Activated CD8-positive, alpha-beta T cell treated with anti-CD3 and anti-CD28 coated beads for 36 hours (primary cell): Measurements from ENCODE around the gene C2orf92. TPM values are rescaled to one million over a fixed set of nuclear protein-coding genes. Genes with fewer than 3 reads are reported as not detected.

Experiments used
- ATAC-seq: fragments of 200-7000 bp; cut with Tn5 transposase; one replicate; pipeline ENCODE4 v1.10.0; 2021; ENCODE audit warnings: mild to moderate bottlenecking, moderate library complexity
- CTCF ChIA-PET: fragments of 350-600 bp; sonication (Branson Sonifier 250); formaldehyde crosslinking; loops from one replicate; lab custom pipeline; 2021; ENCODE audit warnings: antibody characterized with exemption; lab: Charles Lee
- POLR2A ChIA-PET: fragments of 350-600 bp; sonication (Branson Sonifier 250); formaldehyde crosslinking; loops from one replicate; lab custom pipeline; 2021; ENCODE audit warnings: antibody characterized with exemption; lab: Charles Lee
- DNase-seq: peaks from one replicate; pipeline ENCODE4 v3.0.0-alpha.2; 2020
- H3K27ac Mint-ChIP-seq: one replicate; pipeline ENCODE4 v1.8.0; 2021; ENCODE audit warnings: mild to moderate bottlenecking, mixed read lengths
- H3K27me3 Mint-ChIP-seq: one replicate; pipeline ENCODE4 v1.8.0; 2021; ENCODE audit warnings: mixed read lengths
- H3K36me3 Mint-ChIP-seq: one replicate; pipeline ENCODE4 v1.8.0; 2021; ENCODE audit warnings: low read depth, mixed read lengths
- H3K4me1 Mint-ChIP-seq: one replicate; pipeline ENCODE4 v1.8.0; 2021; ENCODE audit warnings: low read depth, mixed read lengths
- H3K4me3 Mint-ChIP-seq: one replicate; pipeline ENCODE4 v1.8.0; 2021; ENCODE audit warnings: mild to moderate bottlenecking, moderate library complexity, mixed read lengths
- H3K9me3 Mint-ChIP-seq: one replicate; pipeline ENCODE4 v1.8.0; 2021; ENCODE audit warnings: mixed read lengths
- intact Hi-C: fragments of 100-400 bp; cut with micrococcal nuclease; formaldehyde crosslinking; loops from one replicate; pipeline ENCODE4 v1.10.0; 2022
- total RNA-seq, 2 experiments: library from RNA; stranded (reverse); gene quantifications; one replicate each; pipeline ENCODE4 v1.2.3, GENCODE V29; 2021
- TF ChIP-seq, protein P1 (sequence below): fragments of 200-600 bp; IDR thresholded peaks from one replicate; pipeline ENCODE4 v1.8.0; 2022; ENCODE audit warnings: antibody characterized with exemption, mild to moderate bottlenecking

The C2orf92 gene
- total RNA-seq, 2 experiments from 2014 or later = 6.8 to 11.7 TPM

DNA sequence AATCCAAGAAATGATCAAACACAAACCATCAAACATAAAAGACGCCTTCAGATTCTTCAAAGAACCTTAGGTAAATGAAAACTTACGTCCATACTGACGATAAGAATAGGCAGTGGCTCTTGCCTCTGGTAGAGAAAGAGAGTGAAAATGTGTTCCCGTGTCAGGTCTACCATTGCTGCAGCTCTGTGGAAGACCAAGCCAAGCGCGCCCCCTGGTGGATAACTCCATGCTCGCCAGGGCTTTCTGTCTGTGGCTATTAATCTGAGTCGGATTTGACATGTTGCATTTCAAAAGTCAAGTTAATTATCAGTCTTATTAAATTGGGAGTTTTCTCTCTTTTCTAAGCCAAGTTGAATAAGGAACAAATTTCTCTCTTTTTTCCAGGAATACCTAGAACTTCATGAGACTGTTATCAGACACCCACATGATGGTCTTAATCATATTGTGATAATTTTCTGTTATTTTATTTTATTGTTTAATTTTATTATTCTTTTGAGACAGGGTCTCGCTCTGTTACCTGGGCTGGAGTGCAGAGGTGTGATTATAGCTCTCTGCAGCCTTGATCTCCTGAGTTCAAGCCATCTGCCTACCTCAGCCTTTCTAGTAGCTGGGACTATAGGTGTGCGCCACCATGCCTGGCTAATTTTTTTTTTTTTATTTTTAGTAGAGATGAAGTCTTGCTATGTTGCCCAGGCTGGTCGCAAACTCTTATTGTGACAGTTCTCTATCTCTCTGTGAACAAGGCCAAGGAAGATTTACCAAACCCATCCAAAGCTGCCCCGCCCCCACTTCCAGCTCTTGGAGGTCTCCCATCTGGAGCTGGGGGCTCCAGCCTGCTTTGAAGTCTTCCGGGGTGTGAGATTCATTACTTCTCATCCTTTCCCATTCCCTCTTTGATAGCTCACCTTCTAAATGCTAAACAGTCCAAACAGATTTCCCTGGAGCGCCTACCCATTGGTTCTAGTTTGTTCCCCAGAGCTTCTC is 28.0 kb downstream of the C2orf92 start:
- Mint-ChIP-seq H3K36me3 (no peaks in the 10 kb centered on the region), H3K4me1 (peaks cover 10% of the 10 kb centered on the region), H3K27me3 (no peaks in the 10 kb centered on the region), H3K4me3 (peak overlapping the region; percentile 34), H3K9me3 (no peaks in the 10 kb centered on the region), H3K27ac (no peak overlapping the region)
- POLR2A ChIA-PET = interaction anchor here (0.8 to 3.6 kb wide), 9 partner anchors 17 to 108 kb away, joined by 3 to 21 read pairs (median 4); partner anchors contain the start of genes ACTR1B, ANKRD36B and ZAP70
- TF ChIP-seq, protein P1, sequence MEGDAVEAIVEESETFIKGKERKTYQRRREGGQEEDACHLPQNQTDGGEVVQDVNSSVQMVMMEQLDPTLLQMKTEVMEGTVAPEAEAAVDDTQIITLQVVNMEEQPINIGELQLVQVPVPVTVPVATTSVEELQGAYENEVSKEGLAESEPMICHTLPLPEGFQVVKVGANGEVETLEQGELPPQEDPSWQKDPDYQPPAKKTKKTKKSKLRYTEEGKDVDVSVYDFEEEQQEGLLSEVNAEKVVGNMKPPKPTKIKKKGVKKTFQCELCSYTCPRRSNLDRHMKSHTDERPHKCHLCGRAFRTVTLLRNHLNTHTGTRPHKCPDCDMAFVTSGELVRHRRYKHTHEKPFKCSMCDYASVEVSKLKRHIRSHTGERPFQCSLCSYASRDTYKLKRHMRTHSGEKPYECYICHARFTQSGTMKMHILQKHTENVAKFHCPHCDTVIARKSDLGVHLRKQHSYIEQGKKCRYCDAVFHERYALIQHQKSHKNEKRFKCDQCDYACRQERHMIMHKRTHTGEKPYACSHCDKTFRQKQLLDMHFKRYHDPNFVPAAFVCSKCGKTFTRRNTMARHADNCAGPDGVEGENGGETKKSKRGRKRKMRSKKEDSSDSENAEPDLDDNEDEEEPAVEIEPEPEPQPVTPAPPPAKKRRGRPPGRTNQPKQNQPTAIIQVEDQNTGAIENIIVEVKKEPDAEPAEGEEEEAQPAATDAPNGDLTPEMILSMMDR = peak; percentile 84
- CTCF ChIA-PET = interaction anchor here (0.6 to 7.4 kb wide), 35 partner anchors 9 to 1190 kb away, joined by 3 to 154 read pairs (median 5); partner anchors contain the start of genes ACTR1B, ANKRD36B, COX5B and ZAP70
- DNase-seq (peak; percentile 97), ATAC-seq (peak; percentile 89)
- intact Hi-C loops = loop anchor here (1.0 kb wide), 2 partner anchors 33 to 107 kb away; partner anchors contain the start of gene ACTR1B

DNA sequence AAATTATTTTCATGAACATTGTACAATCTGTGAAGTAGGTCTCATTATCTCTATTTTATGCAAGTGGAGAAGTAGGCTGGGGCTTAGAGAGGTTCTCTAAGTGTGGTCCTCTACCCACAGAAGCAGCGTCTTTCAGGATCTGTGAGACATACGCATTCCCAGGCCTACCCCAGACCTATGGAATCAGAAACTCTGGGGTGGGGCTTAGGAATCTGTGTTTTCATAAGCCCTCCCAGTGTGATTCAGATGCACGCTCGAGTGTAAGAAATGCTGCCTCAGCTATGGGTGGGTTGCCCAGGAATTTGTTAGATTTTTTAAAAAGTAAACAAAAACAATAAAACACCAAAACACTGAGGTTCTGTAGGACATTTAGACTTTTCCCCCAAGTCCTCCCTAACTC is 29.0 kb downstream of the C2orf92 start:
- intact Hi-C loops = no loop called here
- Mint-ChIP-seq H3K36me3 (no peaks in the 10 kb centered on the region), H3K4me1 (peaks cover 10% of the 10 kb centered on the region), H3K27me3 (no peaks in the 10 kb centered on the region), H3K4me3 (no peak overlapping the region), H3K9me3 (no peaks in the 10 kb centered on the region), H3K27ac (no peak overlapping the region)
- POLR2A ChIA-PET = interaction anchor here (0.6 to 3.6 kb wide), 8 partner anchors 16 to 109 kb away, joined by 3 to 21 read pairs (median 6); partner anchors contain the start of genes ACTR1B, ANKRD36B and COX5B
- DNase-seq = no peak
- no peak for ATAC-seq
- TF ChIP-seq, protein P1 = no peak
- CTCF ChIA-PET = interaction anchor here (0.8 to 7.4 kb wide), 25 partner anchors 10 to 686 kb away, joined by 3 to 154 read pairs (median 7); partner anchors contain the start of genes ACTR1B, ANKRD36B, COX5B and ZAP70

DNA sequence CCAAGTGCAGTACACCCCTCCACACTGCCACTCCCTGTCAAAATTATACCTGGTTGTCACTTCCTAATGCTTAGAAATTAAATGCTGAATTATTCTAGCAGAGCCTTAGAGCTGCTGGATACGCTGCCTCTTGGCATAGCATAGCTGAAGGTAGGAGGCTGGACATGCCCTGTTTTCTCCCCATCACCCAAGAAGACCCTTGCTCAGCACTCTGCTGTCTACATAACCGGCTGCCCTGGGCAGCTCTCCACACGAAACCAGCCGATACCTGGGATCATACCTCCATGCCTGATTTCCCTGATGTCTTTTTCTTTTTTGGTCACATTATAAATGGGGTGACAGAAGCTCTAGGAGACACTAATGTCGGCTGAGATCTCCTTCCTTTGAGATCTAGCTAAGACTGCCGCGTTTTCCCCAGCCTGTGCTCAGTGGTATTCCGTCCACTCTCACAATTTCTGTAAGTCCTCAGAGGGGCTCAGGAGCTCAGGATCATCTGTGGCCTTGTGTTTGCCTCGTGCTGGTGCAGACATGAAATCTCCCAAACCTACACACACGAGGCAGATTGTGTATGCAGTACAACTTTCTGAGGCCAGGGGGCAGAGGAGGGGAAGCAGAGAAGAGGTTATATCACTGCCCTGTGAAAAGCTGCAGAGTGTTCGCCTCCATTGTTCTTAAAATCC is 30.4 kb downstream of the C2orf92 start:
- intact Hi-C loops = no loop called here
- DNase-seq = peak; percentile 88
- CTCF ChIA-PET = interaction anchor here (0.6 to 7.4 kb wide), 32 partner anchors 8 to 1632 kb away, joined by 3 to 154 read pairs (median 8); partner anchors contain the start of genes ACTR1B, ANKRD36B, COX5B and ZAP70
- TF ChIP-seq, protein P1 = peak; percentile 66
- POLR2A ChIA-PET = interaction anchor here (1.0 to 2.2 kb wide), 9 partner anchors 15 to 109 kb away, joined by 3 to 7 read pairs (median 5); partner anchors contain the start of gene COX5B
- H3K27me3 Mint-ChIP-seq = no peaks in the 10 kb centered on the region
- H3K4me1 Mint-ChIP-seq = peaks cover 10% of the 10 kb centered on the region
- peak; percentile 91 for ATAC-seq
- peak overlapping the region; percentile 35 for H3K27ac Mint-ChIP-seq
- no peaks in the 10 kb centered on the region for H3K9me3 Mint-ChIP-seq
- no peaks in the 10 kb centered on the region for H3K36me3 Mint-ChIP-seq
- H3K4me3 Mint-ChIP-seq = no peak overlapping the region

DNA sequence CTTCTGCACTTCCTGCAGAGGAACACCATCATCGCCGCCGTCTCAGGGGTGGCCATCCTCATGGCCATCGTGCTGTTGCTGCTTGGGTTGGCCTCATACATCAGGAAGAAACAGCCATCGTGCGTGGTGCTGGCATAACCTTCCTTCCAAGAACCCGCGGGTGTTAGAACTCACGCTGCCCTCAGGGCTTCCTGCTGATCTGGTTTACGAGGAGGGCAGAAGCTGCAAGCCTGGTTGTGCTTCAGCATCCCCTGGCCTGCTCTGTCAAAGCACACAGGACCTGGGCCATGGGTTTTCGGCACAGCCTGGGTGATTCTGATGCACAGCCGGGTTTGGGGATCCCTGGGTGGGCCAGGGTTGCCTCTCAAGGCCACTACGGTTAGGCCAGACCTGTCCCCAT is 31.7 kb downstream of the C2orf92 start:
- CTCF ChIA-PET = interaction anchor here (0.9 to 7.4 kb wide), 8 partner anchors 8 to 111 kb away, joined by 3 to 154 read pairs (median 26); partner anchors contain the start of genes ACTR1B, ANKRD36B and ZAP70
- Mint-ChIP-seq H3K4me3 (no peak overlapping the region), H3K9me3 (no peaks in the 10 kb centered on the region), H3K27ac (no peak overlapping the region), H3K36me3 (no peaks in the 10 kb centered on the region), H3K4me1 (peaks cover 10% of the 10 kb centered on the region), H3K27me3 (no peaks in the 10 kb centered on the region)
- DNase-seq = no peak
- POLR2A ChIA-PET = interaction anchor here (1.3 to 2.6 kb wide), 2 partner anchors 10 to 12 kb away, joined by 3 to 7 read pairs; partner anchors contain the start of gene ZAP70
- TF ChIP-seq, protein P1 = no peak
- ATAC-seq = no peak
- intact Hi-C loops = no loop called here
